CD14-positive monocyte (primary cell): ENCODE data around the gene BRD2. TPM values are rescaled to one million over a fixed set of nuclear protein-coding genes. Genes with fewer than 3 reads are reported as not detected.

Experiments used
- DNase-seq, 3 donors: peaks; one replicate each; pipeline ENCODE4 v3.0.0-alpha.2; 2011 to 2022
- H2AFZ ChIP-seq: 2 replicates; pipeline ENCODE4 v1.6.0; 2012; ENCODE audit warnings: mild to moderate bottlenecking, low read depth, low read length, inconsistent platforms; ENCODE audit not compliant: insufficient read depth, poor library complexity, severe bottlenecking
- H3K27ac ChIP-seq, 2 donors: 1 replicate in 1 of 2; 2 replicates in 1 of 2; pipeline ENCODE4 v1.5.1; 2012 to 2013; ENCODE audit warnings: low read length in 2 of 2, control low read depth in 1 of 2, inconsistent platforms in 1 of 2, low read depth in 1 of 2, mild to moderate bottlenecking in 1 of 2
- H3K27me3 ChIP-seq, 2 donors: one replicate each; pipeline versions ENCODE4 v1.6.0 to v1.6.1; 2011 to 2013; ENCODE audit warnings: low read length in 2 of 2; ENCODE audit not compliant: control insufficient read depth in 2 of 2, insufficient read depth in 2 of 2
- H3K36me3 ChIP-seq, 2 donors: replicated peaks in 1 of 2; 1 replicate in 1 of 2; 2 replicates in 1 of 2; pipeline versions ENCODE4 v1.5.1 to v1.6.1; 2012 to 2013; ENCODE audit warnings: low read length in 2 of 2, control low read depth in 1 of 2, inconsistent platforms in 1 of 2, mild to moderate bottlenecking in 1 of 2; ENCODE audit not compliant: insufficient read depth in 2 of 2, control insufficient read depth in 1 of 2
- H3K4me1 ChIP-seq, 2 donors: 1 replicate in 1 of 2; 2 replicates in 1 of 2; pipeline versions ENCODE4 v1.5.1 to v1.6.1; 2012 to 2013; ENCODE audit warnings: low read length in 2 of 2, control low read depth in 1 of 2, inconsistent platforms in 1 of 2, mild to moderate bottlenecking in 1 of 2, moderate library complexity in 1 of 2; ENCODE audit not compliant: insufficient read depth in 2 of 2, control insufficient read depth in 1 of 2
- H3K4me2 ChIP-seq: replicated peaks from 2 replicates; pipeline ENCODE3; 2012; ENCODE audit warnings: low read length, moderate library complexity, mild to moderate bottlenecking; ENCODE audit not compliant: poor library complexity, severe bottlenecking; ENCODE audit errors: extremely low read depth
- H3K4me3 ChIP-seq, 3 experiments: fragments of 200-600 bp in 1 of 3; sonication (generic) in 1 of 3; replicated peaks in 1 of 3; 1 replicate in 2 of 3; 2 replicates in 1 of 3; pipeline ENCODE4 v1.5.1; 2011 to 2013; ENCODE audit warnings: low read length in 3 of 3, mild to moderate bottlenecking in 3 of 3, control low read depth in 2 of 3, low read depth in 2 of 3, inconsistent platforms in 1 of 3, moderate library complexity in 1 of 3
- H3K79me2 ChIP-seq: 2 replicates; pipeline ENCODE4 v1.6.0; 2012; ENCODE audit warnings: mild to moderate bottlenecking, control low read depth, inconsistent platforms, low read length, moderate library complexity; ENCODE audit not compliant: insufficient read depth
- H3K9ac ChIP-seq: 2 replicates; pipeline ENCODE4 v1.6.0; 2017; ENCODE audit warnings: low read length, mild to moderate bottlenecking; ENCODE audit not compliant: insufficient read depth, poor library complexity, severe bottlenecking
- H3K9me3 ChIP-seq, 2 donors: replicated peaks in 1 of 2; 1 replicate in 1 of 2; 2 replicates in 1 of 2; pipeline versions ENCODE4 v1.5.1 to v1.6.1; 2012 to 2013; ENCODE audit warnings: low read length in 2 of 2, control low read depth in 1 of 2; ENCODE audit not compliant: control insufficient read depth in 1 of 2, insufficient read depth in 1 of 2
- H4K20me1 ChIP-seq: 2 replicates; pipeline ENCODE4 v1.6.0; 2012; ENCODE audit warnings: mild to moderate bottlenecking, low read length, control low read depth, moderate library complexity; ENCODE audit not compliant: insufficient read depth
- H3K27ac Mint-ChIP-seq, 7 donors: one replicate each; pipeline ENCODE4 v1.8.0; 2020; ENCODE audit warnings: mild to moderate bottlenecking in 7 of 7, mixed read lengths in 7 of 7, moderate library complexity in 6 of 7, inconsistent platforms in 2 of 7
- H3K27me3 Mint-ChIP-seq, 3 donors: one replicate each; pipeline ENCODE4 v1.8.0; 2021 to 2022; ENCODE audit warnings: low read depth in 3 of 3, mild to moderate bottlenecking in 3 of 3, mixed read lengths in 3 of 3, moderate library complexity in 3 of 3, inconsistent platforms in 1 of 3
- H3K36me3 Mint-ChIP-seq, 2 donors: one replicate each; pipeline ENCODE4 v1.8.0; 2020; ENCODE audit warnings: mixed read lengths in 2 of 2, inconsistent platforms in 1 of 2, mild to moderate bottlenecking in 1 of 2
- H3K4me1 Mint-ChIP-seq: one replicate; pipeline ENCODE4 v1.8.0; 2020; ENCODE audit warnings: mild to moderate bottlenecking, mixed read lengths
- H3K4me3 Mint-ChIP-seq, 2 donors: one replicate each; pipeline ENCODE4 v1.8.0; 2020; ENCODE audit warnings: mild to moderate bottlenecking in 2 of 2, mixed read lengths in 2 of 2, moderate library complexity in 1 of 2
- H3K9me3 Mint-ChIP-seq, 7 donors: one replicate each; pipeline ENCODE4 v1.8.0; 2020 to 2022; ENCODE audit warnings: mixed read lengths in 7 of 7, mild to moderate bottlenecking in 6 of 7, moderate library complexity in 6 of 7, inconsistent platforms in 2 of 7
- CTCF ChIP-seq: fragments of 200-600 bp; IDR thresholded peaks from one replicate; pipeline ENCODE4 v1.8.0; 2022; ENCODE audit warnings: antibody characterized with exemption, mild to moderate bottlenecking
- WGBS: methylation state at CpG from one replicate; pipeline ENCODE4 v1.1.5; 2013; ENCODE audit warnings: missing lambda C conversion rate; ENCODE audit not compliant: insufficient coverage; 5-methylcytosine and 5-hydroxymethylcytosine counted together
- intact Hi-C, 2 donors: fragments of 100-400 bp; cut with micrococcal nuclease; formaldehyde crosslinking; loops; one replicate each; pipeline versions ENCODE4 v1.15.0 to v1.15.1; 2023
- polyA plus RNA-seq, 3 donors: library from polyadenylated mRNA; depleted of rRNA in 1 of 3; unstranded in 2 of 3; stranded (reverse) in 1 of 3; fragments of 300-500 nt in 2 of 3; fragments of >200 nt in 1 of 3; fragmentation: Illumina TruSeq in 2 of 3; gene quantifications; 1 replicate in 2 of 3; 2 replicates in 1 of 3; pipeline ENCODE4 v1.2.3, GENCODE V29; 2012 to 2021

BRD2 gene
- polyA plus RNA-seq, 3 donors = 9.6 to 475 (median 21.7) TPM

GRCh38 chr6:32935551-32936238, 32.7 kb upstream of the BRD2 start:
- peak overlapping the region; percentile 72 to 85 for H3K27ac ChIP-seq

More at GRCh38 chr6:32935551-32936238, 32.7 kb upstream of the BRD2 start:
- Histone ChIP-seq H3K36me3 (peaks cover 36 to 38% of the 10 kb centered on the region in 2 donors), H3K9ac (no peak overlapping the region), H3K4me3 (peak overlapping the region in 2 of 3 experiments; percentile 21 to 97), H3K4me1 (peaks cover 70 to 79% of the 10 kb centered on the region in 2 donors), H2AFZ (no peak overlapping the region), H3K79me2 (peaks cover 47% of the 10 kb centered on the region), H3K27me3 (no peaks in the 10 kb centered on the region), H4K20me1 (peaks cover 20% of the 10 kb centered on the region), H3K4me2 (peak overlapping the region; percentile 78), H3K9me3 (no peaks in the 10 kb centered on the region)
- peaks cover 54% of the 10 kb centered on the region in 2 donors for H3K36me3 Mint-ChIP-seq
- no peak for DNase-seq
- intact Hi-C loops = loop anchor here in 1 of 2 donors (5.0 to 10.0 kb wide), 3 partner anchors 37 to 309 kb away; no protein-coding TSS in a partner anchor
- H3K27ac Mint-ChIP-seq = peak overlapping the region; percentile 84 to 98 (median 94)
- TF ChIP-seq CTCF = no peak
- 87% methylated on average over 2 of the region's 4 CpGs for WGBS
- H3K4me1 Mint-ChIP-seq = peaks cover 73% of the 10 kb centered on the region
- peak overlapping the region; percentile 32 to 88 for H3K4me3 Mint-ChIP-seq
- H3K9me3 Mint-ChIP-seq = no peaks in the 10 kb centered on the region
- peaks cover 0 to 1% (median 1%) of the 10 kb centered on the region in 3 donors for H3K27me3 Mint-ChIP-seq
